IMR-90 (cell line): ENCODE measurements around the gene PLAC9. TPM values are rescaled to one million over a fixed set of nuclear protein-coding genes. Genes with fewer than 3 reads are reported as not detected.

Experiments
- ATAC-seq: fragments of 200-7000 bp; cut with Tn5 transposase; 2 replicates; pipeline ENCODE4 v1.9.1; 2020; ENCODE audit warnings: low read depth, mild to moderate bottlenecking, moderate library complexity
- BruUV-seq: library from RNA; stranded (reverse); fragments of 400-500 nt; replicated peaks from 2 replicates; lab custom pipeline; 2021; lab: Mats Ljungman, UMichigan
- CTCF ChIA-PET: fragments of 300-600 bp; formaldehyde crosslinking; extraction: SDS; loops from one replicate; lab custom pipeline; 2021; ENCODE audit warnings: antibody characterized with exemption; lab: Yijun Ruan, JAX
- POLR2A ChIA-PET: fragments of 300-600 bp; sonication (Branson Sonifier 250); formaldehyde crosslinking; loops from one replicate; lab custom pipeline; 2022; ENCODE audit warnings: antibody characterized with exemption; ENCODE audit not compliant: unreplicated experiment; lab: Charles Lee
- DNase-seq: peaks from one replicate; pipeline ENCODE4 v3.0.0; 2013
- H2AFZ ChIP-seq: replicated peaks from 2 replicates; pipeline ENCODE3; 2013; ENCODE audit warnings: low read length, mild to moderate bottlenecking; ENCODE audit not compliant: poor library complexity
- H2AK5ac ChIP-seq: 2 replicates; pipeline ENCODE4 v1.6.1; 2013; ENCODE audit warnings: low read depth, low read length, inconsistent platforms
- H2AK9ac ChIP-seq: replicated peaks from 2 replicates; pipeline ENCODE3; 2013; ENCODE audit warnings: mild to moderate bottlenecking, low read depth, low read length, moderate library complexity; ENCODE audit not compliant: poor library complexity
- H2BK120ac ChIP-seq: 2 replicates; pipeline ENCODE4 v1.6.1; 2013; ENCODE audit warnings: low read depth, low read length, inconsistent platforms
- H2BK15ac ChIP-seq: 3 replicates; pipeline ENCODE4 v1.6.1; 2013; ENCODE audit warnings: low read depth, low read length, inconsistent platforms
- H2BK20ac ChIP-seq: 2 replicates; pipeline ENCODE4 v1.6.1; 2013; ENCODE audit warnings: low read depth, mild to moderate bottlenecking, inconsistent platforms, low read length, moderate library complexity
- H2BK5ac ChIP-seq: 2 replicates; pipeline ENCODE4 v1.6.1; 2013; ENCODE audit warnings: mild to moderate bottlenecking, low read depth, low read length, inconsistent platforms; ENCODE audit not compliant: poor library complexity, severe bottlenecking
- H3K14ac ChIP-seq: replicated peaks from 2 replicates; pipeline ENCODE4 v1.6.1; 2013; ENCODE audit warnings: low read depth, low read length, inconsistent platforms
- H3K18ac ChIP-seq: 2 replicates; pipeline ENCODE4 v1.6.1; 2013; ENCODE audit warnings: low read depth, low read length, control low read depth
- H3K23ac ChIP-seq: 2 replicates; pipeline ENCODE4 v1.6.1; 2013; ENCODE audit warnings: low read depth, low read length, inconsistent platforms
- H3K27ac ChIP-seq: 2 replicates; pipeline ENCODE4 v1.5.1; 2013; ENCODE audit warnings: mild to moderate bottlenecking, control low read depth, low read length; ENCODE audit not compliant: insufficient read depth
- H3K27me3 ChIP-seq: 2 replicates; pipeline ENCODE4 v1.6.1; 2013; ENCODE audit warnings: low read length; ENCODE audit not compliant: control insufficient read depth, insufficient read depth
- H3K36me3 ChIP-seq: 2 replicates; pipeline ENCODE4 v1.6.1; 2013; ENCODE audit warnings: low read length, mixed read lengths; ENCODE audit not compliant: control insufficient read depth, insufficient read depth
- H3K4ac ChIP-seq: 2 replicates; pipeline ENCODE4 v1.6.1; 2013; ENCODE audit warnings: low read depth, low read length, inconsistent platforms
- H3K4me1 ChIP-seq: 2 replicates; pipeline ENCODE4 v1.6.1; 2013; ENCODE audit warnings: low read length, mixed read lengths; ENCODE audit not compliant: control insufficient read depth, insufficient read depth
- H3K4me2 ChIP-seq: 2 replicates; pipeline ENCODE4 v1.6.1; 2013; ENCODE audit warnings: low read depth, mild to moderate bottlenecking, control low read depth, low read length, moderate library complexity
- H3K4me3 ChIP-seq: 2 replicates; pipeline ENCODE4 v1.5.1; 2013; ENCODE audit warnings: low read depth, mild to moderate bottlenecking, control low read depth, low read length, moderate library complexity; ENCODE audit not compliant: insufficient read depth
- H3K56ac ChIP-seq: 2 replicates; pipeline ENCODE4 v1.6.1; 2013; ENCODE audit warnings: low read length, inconsistent platforms; ENCODE audit not compliant: insufficient read depth; ENCODE audit errors: extremely low read depth
- H3K79me1 ChIP-seq, 2 experiments: 2 replicates each; pipeline ENCODE4 v1.6.1; 2013; ENCODE audit warnings: low read length in 2 of 2, inconsistent platforms in 1 of 2, low read depth in 1 of 2
- H3K9ac ChIP-seq: 2 replicates; pipeline ENCODE4 v1.6.1; 2013; ENCODE audit warnings: low read depth, low read length, control low read depth
- H3K9me1 ChIP-seq: 2 replicates; pipeline ENCODE4 v1.6.1; 2013; ENCODE audit warnings: low read length, inconsistent platforms; ENCODE audit not compliant: insufficient read depth
- H3K9me3 ChIP-seq: 2 replicates; pipeline ENCODE4 v1.6.1; 2013; ENCODE audit warnings: low read length; ENCODE audit not compliant: control insufficient read depth, insufficient read depth
- H4K20me1 ChIP-seq: 2 replicates; pipeline ENCODE4 v1.6.1; 2013; ENCODE audit warnings: low read length, inconsistent platforms; ENCODE audit not compliant: insufficient read depth
- H4K5ac ChIP-seq: 2 replicates; pipeline ENCODE4 v1.6.1; 2013; ENCODE audit warnings: mild to moderate bottlenecking, low read depth, low read length, control low read depth
- H4K8ac ChIP-seq, 2 experiments: 2 replicates each; pipeline ENCODE4 v1.6.1; 2013; ENCODE audit warnings: low read depth in 2 of 2, low read length in 2 of 2, control low read depth in 1 of 2, inconsistent platforms in 1 of 2
- H4K91ac ChIP-seq: 2 replicates; pipeline ENCODE4 v1.6.1; 2013; ENCODE audit warnings: low read depth, low read length, inconsistent platforms; ENCODE audit not compliant: insufficient read depth
- CEBPB ChIP-seq: IDR thresholded peaks from 2 replicates; pipeline ENCODE4 v1.6.1; 2012; ENCODE audit warnings: low read depth, low read length, improper control_type of control experiment
- MXI1 ChIP-seq: IDR thresholded peaks from 2 replicates; pipeline ENCODE4 v1.6.1; 2012; ENCODE audit warnings: low read depth, mild to moderate bottlenecking, low read length, moderate library complexity, borderline replicate concordance
- WGBS, 2 experiments: methylation state at CpG; one replicate each; pipeline versions ENCODE4 v1.1.5 to v1.1.7; 2013; ENCODE audit warnings: missing lambda C conversion rate in 2 of 2; ENCODE audit not compliant: insufficient read length in 1 of 2; ENCODE audit errors: extremely low coverage in 2 of 2; 5-methylcytosine and 5-hydroxymethylcytosine counted together
- dilution Hi-C: fragments of 300-500 bp; cut with HindIII; formaldehyde crosslinking; loops from one replicate; pipeline ENCODE4 v1.14.3; 2018; ENCODE audit warnings: low sequenced_read_pairs; ENCODE audit not compliant: unreplicated experiment
- in situ Hi-C: fragments of 300-500 bp; cut with MboI; formaldehyde crosslinking; loops from 3 replicates; pipeline ENCODE4 v1.14.3; 2019; ENCODE audit warnings: low sequenced_read_pairs, inconsistent platforms, mixed read lengths
- intact Hi-C: fragments of 100-400 bp; cut with micrococcal nuclease; formaldehyde crosslinking; loops from 2 replicates; pipeline ENCODE4 v1.10.0; 2022
- polyA plus RNA-seq, 3 experiments: library from polyadenylated mRNA; depleted of rRNA; stranded (reverse); fragments of >200 nt; gene quantifications; 2 replicates each; pipeline ENCODE4 v1.2.3, GENCODE V29; 2012; ENCODE audit warnings: low replicate concordance in 1 of 3
- total RNA-seq: library from RNA; depleted of rRNA; stranded (reverse); fragments of >200 nt; gene quantifications from 2 replicates; pipeline ENCODE4 v1.2.3, GENCODE V29; 2012

Gene PLAC9
- total and polyA plus RNA-seq, 2 of the 4 experiments (the other 2 are of a cell fraction): 1.6 to 12.2 TPM

DNA sequence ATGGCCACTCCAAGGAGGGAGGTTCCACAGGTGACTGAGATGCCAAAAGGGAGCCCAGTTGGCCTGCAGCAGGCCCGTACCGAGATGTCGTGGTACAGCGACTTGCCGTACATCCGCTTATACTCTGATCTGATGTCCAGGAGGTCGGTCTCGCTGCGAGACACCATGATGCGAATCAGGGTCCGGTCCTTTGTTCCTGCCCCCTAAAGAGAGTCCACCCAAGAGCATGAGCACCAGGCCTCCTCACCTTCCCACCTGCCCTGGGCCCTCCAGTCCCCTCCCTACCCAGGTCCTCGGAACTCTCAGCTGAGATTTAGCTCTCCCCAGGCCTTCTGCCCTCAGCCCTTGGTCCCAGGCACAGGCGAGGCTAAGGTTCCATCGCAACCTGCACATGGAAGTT is 25.0 kb downstream of the PLAC9 start:
- POLR2A ChIA-PET: no interaction called here
- Histone ChIP-seq H3K23ac (peak overlapping the region; percentile 95; the same call in 1 of the 2 replicates), H2AFZ (no peak overlapping the region), H3K14ac (peak overlapping the region; percentile 92), H3K27me3 (no peaks in the 10 kb centered on the region), H4K5ac (no peak overlapping the region), H3K56ac (peak overlapping the region; percentile 67; the same call in 1 of the 2 replicates), H3K79me1 (peaks cover 28 to 76% of the 10 kb centered on the region in 2 experiments; a peak in 3 of 4 replicates), H3K9ac (no peak overlapping the region), H4K8ac (peak overlapping the region; percentile 6 to 74; a peak in 2 of 4 replicates), H3K27ac (peak overlapping the region; percentile 83), H2BK20ac (peak overlapping the region; percentile 93), H2BK120ac (peak overlapping the region; percentile 91), H2BK5ac (peak overlapping the region; percentile 86), H3K9me1 (peaks cover 57% of the 10 kb centered on the region), H2AK9ac (peak overlapping the region; percentile 86), H3K36me3 (peaks cover 63% of the 10 kb centered on the region), H2AK5ac (peak overlapping the region; percentile 98), H3K4me2 (no peak overlapping the region), H3K4ac (peak overlapping the region; percentile 98), H2BK15ac (peak overlapping the region; percentile 81; the same call in 2 of the 3 replicates), H3K4me1 (peaks cover 45% of the 10 kb centered on the region), H3K9me3 (no peaks in the 10 kb centered on the region), H3K18ac (0 out of 2 replicates have a peak overlapping the region, but pooled peaks have one; percentile 32), H3K4me3 (no peak overlapping the region), H4K91ac (peak overlapping the region; percentile 92), H4K20me1 (peaks cover 21% of the 10 kb centered on the region)
- no peak for ATAC-seq
- dilution Hi-C loops: no loop called here
- 93% methylated on average over 3 of the region's 14 CpGs; no CpG with 5 or more reads in 1 of the 2 experiments for WGBS, 2 experiments
- CTCF ChIA-PET: no interaction called here
- no peak for DNase-seq
- intact Hi-C loops: no loop called here
- TF ChIP-seq MXI1 (no peak), CEBPB (no peak)
- in situ Hi-C loops: loop anchor here (10.0 to 25.0 kb wide), 2 partner anchors 47 to 305 kb away; partner anchors contain the start of genes ANXA11 and TSPAN14
- no TSS peak for BruUV-seq
